ENCODE data around the gene BMI1.
"Not testable (repeated sequence)": the region's sequence is repeated elsewhere in the genome, so short reads cannot be mapped to it uniquely, and the experiment has no call there.

BMI1 gene

GRCh38 chr10:22308390-22308789 lies 12.5 kb upstream of the BMI1 start:
- H3K27ac ChIP-seq (ENCODE audit: low read length), result no peak overlapping the region
- DNase-seq, result no peak
- TF ChIP-seq CTCF (IDR thresholded peaks at IDR 0.05; ENCODE audit: borderline replicate concordance, extremely low read depth, low read length, poor library complexity, severe bottlenecking) (no peak), EZH2 (IDR thresholded peaks at IDR 0.05; ENCODE audit: borderline replicate concordance, low read depth, low read length, severe bottlenecking) (no peak)
- ATAC-seq (ENCODE audit: insufficient read depth, low read depth), result no peak
- no peak overlapping the region for H3K4me2 ChIP-seq (ENCODE audit: insufficient read depth, low read length)
- no peaks in the 10 kb centered on the region for H4K20me1 ChIP-seq (ENCODE audit: insufficient read depth, low read length)
- H2AFZ ChIP-seq (ENCODE audit: low read depth, low read length), result no peak overlapping the region
- H3K79me2 ChIP-seq (ENCODE audit: insufficient read depth, low read length), result no peaks in the 10 kb centered on the region
- H3K9ac ChIP-seq (ENCODE audit: low read depth, low read length), result no peak overlapping the region
- no peaks in the 10 kb centered on the region for H3K4me1 ChIP-seq (ENCODE audit: insufficient read depth, low read length)
- no peaks in the 10 kb centered on the region for H3K36me3 ChIP-seq (ENCODE audit: insufficient read depth, low read length)
- peaks cover 12% of the 10 kb centered on the region for H3K27me3 ChIP-seq (ENCODE audit: insufficient read depth, low read length, poor library complexity)
- H3K9me3 ChIP-seq (ENCODE audit: insufficient read depth, low read length, severe bottlenecking), result no peaks in the 10 kb centered on the region
- H3K4me3 ChIP-seq (ENCODE audit: low read depth in 1 of 2, low read length in 2 of 2), result no peak overlapping the region

GRCh38 chr10:22309180-22310000 lies 11.5 kb upstream of the BMI1 start:
- H3K4me2 ChIP-seq (ENCODE audit: insufficient read depth, low read length), result no peak overlapping the region
- H3K79me2 ChIP-seq (ENCODE audit: insufficient read depth, low read length), result no peaks in the 10 kb centered on the region
- ATAC-seq (ENCODE audit: insufficient read depth, low read depth) (no peak), DNase-seq (no peak)
- H4K20me1 ChIP-seq (ENCODE audit: insufficient read depth, low read length), result no peaks in the 10 kb centered on the region
- no peaks in the 10 kb centered on the region for H3K36me3 ChIP-seq (ENCODE audit: insufficient read depth, low read length)
- H3K9me3 ChIP-seq (ENCODE audit: insufficient read depth, low read length, severe bottlenecking), result no peaks in the 10 kb centered on the region
- H3K4me3 ChIP-seq (ENCODE audit: low read depth in 1 of 2, low read length in 2 of 2), result no peak overlapping the region
- H3K27me3 ChIP-seq (ENCODE audit: insufficient read depth, low read length, poor library complexity), result peaks cover 18% of the 10 kb centered on the region
- H3K9ac ChIP-seq (ENCODE audit: low read depth, low read length), result no peak overlapping the region
- no peak overlapping the region for H3K27ac ChIP-seq (ENCODE audit: low read length)
- TF ChIP-seq CTCF (IDR thresholded peaks at IDR 0.05; ENCODE audit: borderline replicate concordance, extremely low read depth, low read length, poor library complexity, severe bottlenecking), result no peak
- TF ChIP-seq EZH2 (IDR thresholded peaks at IDR 0.05; ENCODE audit: borderline replicate concordance, low read depth, low read length, severe bottlenecking), result no peak
- H3K4me1 ChIP-seq (ENCODE audit: insufficient read depth, low read length), result no peaks in the 10 kb centered on the region
- no peak overlapping the region for H2AFZ ChIP-seq (ENCODE audit: low read depth, low read length)

GRCh38 chr10:22310012-22310411 lies 10.9 kb upstream of the BMI1 start:
- H3K27ac ChIP-seq (ENCODE audit: low read length); ATAC-seq (ENCODE audit: insufficient read depth, low read depth); H4K20me1 ChIP-seq (ENCODE audit: insufficient read depth, low read length); H3K9me3 ChIP-seq (ENCODE audit: insufficient read depth, low read length, severe bottlenecking); H2AFZ ChIP-seq (ENCODE audit: low read depth, low read length); H3K79me2 ChIP-seq (ENCODE audit: insufficient read depth, low read length); H3K9ac ChIP-seq (ENCODE audit: low read depth, low read length); H3K4me3 ChIP-seq (ENCODE audit: low read depth in 1 of 2, low read length in 2 of 2); H3K4me1 ChIP-seq (ENCODE audit: insufficient read depth, low read length); H3K4me2 ChIP-seq (ENCODE audit: insufficient read depth, low read length); DNase-seq; H3K36me3 ChIP-seq (ENCODE audit: insufficient read depth, low read length): not testable (repeated sequence)
- peaks cover 23% of the 10 kb centered on the region for H3K27me3 ChIP-seq (ENCODE audit: insufficient read depth, low read length, poor library complexity)

- H3K36me3 ChIP-seq (ENCODE audit: insufficient read depth, low read length), result no peaks in the 10 kb centered on the region
- H3K79me2 ChIP-seq (ENCODE audit: insufficient read depth, low read length), result no peaks in the 10 kb centered on the region
- H3K27me3 ChIP-seq (ENCODE audit: insufficient read depth, low read length, poor library complexity), result peaks cover 32% of the 10 kb centered on the region
- TF ChIP-seq EZH2 (IDR thresholded peaks at IDR 0.05; ENCODE audit: borderline replicate concordance, low read depth, low read length, severe bottlenecking), result no peak
- no peak for TF ChIP-seq CTCF (IDR thresholded peaks at IDR 0.05; ENCODE audit: borderline replicate concordance, extremely low read depth, low read length, poor library complexity, severe bottlenecking)
- no peak overlapping the region for H3K27ac ChIP-seq (ENCODE audit: low read length)
- no peak overlapping the region for H3K4me3 ChIP-seq (ENCODE audit: low read depth in 1 of 2, low read length in 2 of 2)
- H3K9me3 ChIP-seq (ENCODE audit: insufficient read depth, low read length, severe bottlenecking), result no peaks in the 10 kb centered on the region
- H3K4me2 ChIP-seq (ENCODE audit: insufficient read depth, low read length), result no peak overlapping the region
- no peaks in the 10 kb centered on the region for H4K20me1 ChIP-seq (ENCODE audit: insufficient read depth, low read length)
- no peak for ATAC-seq (ENCODE audit: insufficient read depth, low read depth)
- H2AFZ ChIP-seq (ENCODE audit: low read depth, low read length), result no peak overlapping the region
- peaks cover 8% of the 10 kb centered on the region; the same call in 1 of the 2 replicates for H3K4me1 ChIP-seq (ENCODE audit: insufficient read depth, low read length)
- no peak overlapping the region for H3K9ac ChIP-seq (ENCODE audit: low read depth, low read length)
- no peak for DNase-seq
Measured at GRCh38 chr10:22310928-22311327, 10.0 kb upstream of the BMI1 start.

Data from DND-41 (cell line).